Loucy (cell line): ENCODE results near the gene SLC7A4.

ENCODE experiments used
- CTCF ChIP-seq: fragments of 200-600 bp; sonication (generic); conservative IDR thresholded peaks from 2 replicates; pipeline ENCODE4 v1.5.1; 2014; ENCODE audit warnings: mild to moderate bottlenecking, antibody characterized with exemption, low read length
- EZH2phosphoT487 ChIP-seq: fragments of 200-600 bp; IDR thresholded peaks from 2 replicates; pipeline ENCODE4 v1.6.1; 2018; ENCODE audit warnings: antibody characterized with exemption, mild to moderate bottlenecking, moderate library complexity, borderline replicate concordance

- TF ChIP-seq CTCF (no peak), EZH2phosphoT487 (no peak)
Measured at GRCh38 chr22:21042978-21043859, 10.9 kb upstream of the SLC7A4 start.
